HUDEP-2 (cell line): ENCODE data around the gene AGAP1.

Source experiments
- DNase-seq, 76 experiments: peaks; one replicate each; lab custom pipeline; 2025; ENCODE audit not compliant: unreplicated experiment in 76 of 76; lab: John Stamatoyannopoulos, UW

The AGAP1 gene

DNA sequence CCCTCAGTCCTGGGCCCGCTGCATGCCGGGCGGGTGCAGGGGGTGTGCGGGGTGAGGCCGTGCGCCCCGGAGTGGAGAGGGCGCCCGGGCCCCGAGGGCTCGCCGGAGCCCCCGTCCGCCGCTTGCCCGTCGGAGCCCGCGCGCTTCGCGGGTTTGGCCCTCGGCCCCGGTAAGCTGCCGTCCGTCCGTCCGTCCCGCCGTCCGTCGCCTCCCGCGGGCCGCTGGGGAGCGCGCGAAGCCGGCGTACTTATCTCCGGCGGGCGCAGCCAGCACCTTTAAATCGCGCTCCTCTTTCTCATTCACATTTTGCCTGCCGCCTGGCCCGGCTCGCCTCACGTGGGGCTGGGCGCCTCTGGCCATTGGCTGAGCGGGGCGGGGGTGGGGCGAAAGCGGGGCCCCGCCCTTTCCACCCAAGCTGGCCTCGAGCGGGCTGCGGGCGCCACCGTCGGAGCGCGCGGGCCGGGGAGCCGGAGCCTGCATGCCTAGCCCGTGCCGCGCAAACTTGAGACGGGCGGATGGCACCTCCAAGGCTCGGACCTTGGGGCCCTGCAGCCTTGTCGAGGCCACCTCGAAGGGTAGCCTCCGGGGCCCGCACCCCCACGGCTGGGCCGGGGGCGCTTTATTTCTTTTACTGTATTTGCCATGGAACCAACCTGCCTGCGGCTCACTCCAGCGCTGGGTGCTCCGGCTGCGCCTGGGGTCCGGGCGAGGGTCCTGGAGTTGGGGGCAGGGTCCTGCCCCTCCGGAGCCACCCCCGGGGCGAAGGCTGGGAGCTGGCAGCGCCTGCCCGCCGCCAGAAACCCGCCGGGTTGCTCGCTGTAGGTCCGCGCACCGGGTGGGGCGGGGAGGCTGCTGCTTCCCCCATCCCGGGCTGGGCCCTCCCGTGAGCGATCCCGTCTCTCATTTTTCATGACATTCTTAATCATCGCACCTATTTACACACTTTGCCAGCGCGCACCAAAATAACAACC lies 674.6 kb downstream of the AGAP1 start, which contains the start of gene GBX2:
TSS of gene GBX2 (minus strand) at position 277 of the 971 bp plus-strand sequence. CDS start 415 bp downstream, outside the sequence.
- DNase-seq: peak in 67 of 76 experiments; percentile 10 to 87 (median 71)

DNA sequence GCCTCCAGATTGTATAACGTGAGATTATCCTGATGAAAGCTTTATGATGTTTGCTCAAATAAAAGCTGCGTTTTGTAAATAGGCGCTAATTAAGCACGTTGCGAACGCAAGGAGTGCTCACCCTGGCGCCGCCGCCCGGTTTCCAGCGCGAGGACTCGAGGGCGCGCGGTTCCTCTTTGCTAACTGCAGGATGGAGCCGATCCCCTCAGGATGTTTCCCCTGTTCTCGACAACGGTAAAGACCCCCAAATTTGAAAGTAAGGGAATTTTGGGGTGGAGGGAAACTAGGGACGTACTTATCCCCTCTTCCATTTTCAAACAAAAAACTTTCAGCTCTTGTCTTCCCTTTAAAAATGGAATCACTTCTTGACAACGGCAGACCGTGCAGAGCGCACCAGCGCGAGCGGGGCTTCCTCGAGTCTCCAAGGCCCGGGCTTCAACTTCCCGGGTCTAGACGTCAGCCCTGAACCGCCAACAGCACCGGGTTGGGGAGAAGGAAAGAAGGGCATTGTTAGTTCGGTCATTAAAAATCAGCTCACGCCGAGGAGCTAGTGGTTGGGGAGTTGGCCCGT lies 675.4 kb downstream of the AGAP1 start:
- DNase-seq: peak in 1 of 76 experiments; percentile 12

DNA sequence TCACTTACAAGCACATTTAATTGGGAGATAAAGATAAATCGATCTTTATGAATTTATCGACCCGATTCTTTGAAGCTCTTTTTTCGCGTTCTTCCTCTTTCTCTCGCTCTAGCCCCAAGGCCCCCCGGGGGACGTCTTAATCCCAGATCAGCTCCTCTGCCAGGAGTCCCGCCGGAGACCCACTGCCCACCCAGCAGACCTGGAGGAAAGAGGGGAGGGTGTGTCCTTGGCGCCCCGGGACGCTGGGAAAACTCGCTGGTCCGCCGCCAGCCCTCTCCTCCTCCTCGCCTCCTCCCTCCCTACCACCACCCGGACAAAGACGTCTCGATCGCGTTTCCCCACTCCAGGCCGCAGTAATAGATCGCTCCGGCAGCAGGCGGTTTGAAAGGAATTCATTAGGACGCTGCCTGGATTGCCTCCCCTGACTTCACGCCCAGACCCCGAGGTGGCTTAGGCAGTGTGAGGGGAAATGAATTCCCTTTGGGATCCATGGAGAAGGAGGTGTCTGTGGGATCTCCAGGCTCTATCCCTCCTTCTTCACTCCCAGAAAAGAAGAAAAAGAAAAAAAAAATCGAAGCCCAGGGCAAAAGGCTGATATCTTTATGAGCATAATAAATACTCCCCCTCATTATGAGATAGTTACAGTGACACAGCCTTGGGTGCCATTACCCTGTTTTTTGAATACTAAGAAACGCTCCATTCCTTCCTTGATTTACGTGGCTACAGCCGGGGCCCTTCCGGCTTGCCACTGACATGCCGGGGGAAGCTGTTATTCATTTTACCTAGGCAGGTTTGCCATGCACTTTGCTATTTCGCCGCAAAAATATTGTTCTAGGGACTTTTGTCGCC lies 676.1 kb downstream of the AGAP1 start:
- no peak for DNase-seq

DNA sequence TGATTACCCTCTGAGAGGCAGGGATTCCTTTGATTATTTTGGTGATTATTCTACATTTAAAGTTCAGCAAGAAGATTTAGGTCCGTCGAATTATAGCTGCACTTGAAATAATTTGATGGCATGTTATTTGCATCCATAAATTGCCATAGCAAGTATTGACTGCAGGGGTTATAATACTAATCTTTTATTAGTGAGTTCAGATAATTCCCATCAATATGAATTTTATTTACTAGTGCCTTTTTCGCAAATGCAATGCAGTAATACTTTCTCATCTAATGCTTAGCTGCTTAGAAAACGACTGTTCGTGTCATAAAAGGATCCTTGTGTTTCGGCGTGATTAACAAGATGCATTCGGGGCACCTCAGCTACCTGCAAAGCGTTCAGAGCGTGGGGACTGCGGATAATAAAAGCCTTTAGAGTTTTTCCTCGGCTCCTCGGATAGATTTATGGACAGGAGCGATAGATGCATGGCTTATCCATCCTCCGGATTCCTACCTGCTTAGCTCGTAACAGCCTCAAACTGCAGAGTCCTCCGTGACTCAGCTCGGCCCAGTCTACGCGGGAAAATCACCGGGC lies 676.8 kb downstream of the AGAP1 start:
- no peak for DNase-seq

DNA sequence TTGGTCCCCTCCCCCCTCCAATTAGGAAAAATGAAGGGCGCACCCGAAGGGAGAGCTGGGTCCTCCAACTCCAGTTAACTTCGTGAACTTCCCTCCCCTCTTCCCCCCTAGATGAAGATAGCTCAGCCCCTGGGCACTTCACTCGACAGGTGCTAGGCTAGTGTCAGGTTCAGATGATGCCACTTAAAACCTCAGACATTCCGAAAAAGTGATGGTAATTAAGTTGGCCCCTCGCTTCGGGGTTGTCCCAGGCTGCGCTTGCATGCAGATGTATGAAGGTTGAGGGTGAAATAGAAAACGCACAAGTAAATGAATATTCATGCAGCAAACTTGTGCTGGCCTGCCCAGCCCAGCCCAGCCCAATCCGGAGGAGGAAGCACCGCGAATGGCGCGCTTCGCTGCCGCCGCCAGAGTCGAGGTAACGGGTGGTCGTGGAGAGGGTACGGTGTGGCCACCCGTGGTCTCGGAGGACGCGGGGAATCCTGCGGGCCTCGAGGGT lies 677.4 kb downstream of the AGAP1 start:
- DNase-seq: no peak

DNA sequence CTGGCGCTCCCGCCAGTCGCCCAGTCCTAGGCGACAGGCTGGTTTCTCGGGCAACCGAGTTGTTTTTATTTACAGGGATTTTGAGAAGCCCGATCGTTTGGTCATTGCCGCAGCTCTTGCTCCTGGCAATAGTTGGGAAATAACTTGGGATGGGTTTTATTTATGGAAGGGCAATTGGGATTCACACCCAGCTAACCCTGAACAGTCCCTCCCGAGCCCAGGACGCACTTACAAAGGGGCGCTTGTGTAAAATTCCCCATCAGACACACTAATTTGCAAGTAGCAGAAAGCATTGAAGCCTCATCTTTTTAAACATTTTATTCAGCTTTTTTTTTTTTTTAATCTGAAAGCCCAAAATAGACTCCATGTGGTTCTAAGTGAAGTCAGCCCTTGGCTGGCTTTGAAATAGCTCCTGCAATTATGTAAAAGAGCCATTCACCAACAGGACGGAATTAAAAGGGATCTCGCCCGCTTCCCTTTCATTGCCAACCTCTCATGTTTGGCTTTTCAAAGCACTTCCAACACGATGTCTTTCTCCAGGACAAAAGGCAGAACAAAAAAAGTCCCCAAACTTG lies 677.9 kb downstream of the AGAP1 start:
- no peak for DNase-seq

DNA sequence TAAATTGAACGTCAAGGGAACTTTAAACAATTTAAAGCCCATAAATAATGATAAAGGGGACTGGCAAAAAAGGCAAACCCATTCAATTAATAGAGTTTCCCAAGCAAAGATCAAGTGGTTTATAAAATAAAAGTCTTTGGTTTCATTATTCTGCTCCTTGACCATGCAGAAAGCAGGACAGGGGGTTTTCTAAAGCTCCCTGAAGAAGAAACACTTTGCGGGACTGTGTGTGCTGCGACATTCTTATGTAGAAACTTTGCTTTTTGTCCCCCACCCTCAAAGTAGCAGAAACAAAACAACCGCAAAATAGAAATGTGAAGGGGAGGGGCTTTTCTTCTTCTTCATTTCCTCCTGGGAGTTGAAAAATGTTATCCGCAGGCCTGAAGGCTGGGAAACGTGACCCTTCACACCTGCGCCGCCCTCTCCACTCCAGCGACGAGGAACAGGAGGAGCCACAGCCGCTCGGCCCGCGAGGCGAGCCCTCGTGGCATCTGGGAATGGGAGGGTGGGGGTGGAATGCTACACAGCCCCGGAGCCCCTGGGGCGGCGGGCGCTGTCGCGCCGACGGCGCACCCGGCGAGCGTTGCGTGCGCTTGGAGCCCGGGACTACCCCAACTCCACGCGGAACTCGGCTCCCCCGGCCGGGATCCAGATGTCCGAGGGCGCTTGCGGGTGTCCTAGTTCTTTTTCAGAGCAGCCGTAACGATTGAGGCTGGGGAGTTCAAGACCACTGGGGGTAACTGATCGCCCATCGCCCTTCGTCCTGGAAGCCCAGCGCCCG lies 678.6 kb downstream of the AGAP1 start:
- no peak for DNase-seq

DNA sequence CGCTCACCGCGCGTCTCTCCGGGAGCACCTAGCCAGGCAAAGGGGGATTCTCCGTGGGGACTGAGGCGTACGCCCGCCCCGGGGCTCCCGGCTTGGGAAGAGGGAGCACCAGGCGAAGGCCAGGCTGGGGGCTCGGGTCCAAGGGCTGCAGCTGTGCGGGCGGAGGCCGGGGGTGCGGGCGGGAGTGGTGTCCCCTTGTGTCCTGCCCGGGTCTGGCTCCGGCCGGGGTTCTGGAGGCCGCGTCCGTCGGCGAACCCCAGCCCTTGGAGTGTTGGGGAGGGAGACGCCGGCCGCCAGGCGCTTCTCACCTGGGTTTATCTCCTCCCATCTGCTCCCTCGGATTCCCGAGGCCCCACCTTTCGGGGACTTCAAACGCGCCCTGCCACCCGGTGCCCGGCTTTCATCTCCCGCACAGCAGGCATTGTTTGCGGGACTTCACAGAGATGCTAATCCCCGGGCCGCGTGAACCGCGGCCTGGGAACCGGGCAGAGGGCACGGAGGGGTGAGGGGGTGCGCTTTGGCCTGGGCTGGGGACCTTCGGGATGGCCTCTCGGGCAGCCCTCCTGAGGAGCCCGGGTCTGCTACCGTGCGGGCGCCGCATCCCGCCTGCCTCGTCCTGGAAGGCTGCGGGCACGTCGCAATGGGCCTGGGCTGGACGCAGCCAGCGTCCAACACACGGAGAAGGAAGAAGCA lies 679.3 kb downstream of the AGAP1 start:
- DNase-seq: no peak

DNA sequence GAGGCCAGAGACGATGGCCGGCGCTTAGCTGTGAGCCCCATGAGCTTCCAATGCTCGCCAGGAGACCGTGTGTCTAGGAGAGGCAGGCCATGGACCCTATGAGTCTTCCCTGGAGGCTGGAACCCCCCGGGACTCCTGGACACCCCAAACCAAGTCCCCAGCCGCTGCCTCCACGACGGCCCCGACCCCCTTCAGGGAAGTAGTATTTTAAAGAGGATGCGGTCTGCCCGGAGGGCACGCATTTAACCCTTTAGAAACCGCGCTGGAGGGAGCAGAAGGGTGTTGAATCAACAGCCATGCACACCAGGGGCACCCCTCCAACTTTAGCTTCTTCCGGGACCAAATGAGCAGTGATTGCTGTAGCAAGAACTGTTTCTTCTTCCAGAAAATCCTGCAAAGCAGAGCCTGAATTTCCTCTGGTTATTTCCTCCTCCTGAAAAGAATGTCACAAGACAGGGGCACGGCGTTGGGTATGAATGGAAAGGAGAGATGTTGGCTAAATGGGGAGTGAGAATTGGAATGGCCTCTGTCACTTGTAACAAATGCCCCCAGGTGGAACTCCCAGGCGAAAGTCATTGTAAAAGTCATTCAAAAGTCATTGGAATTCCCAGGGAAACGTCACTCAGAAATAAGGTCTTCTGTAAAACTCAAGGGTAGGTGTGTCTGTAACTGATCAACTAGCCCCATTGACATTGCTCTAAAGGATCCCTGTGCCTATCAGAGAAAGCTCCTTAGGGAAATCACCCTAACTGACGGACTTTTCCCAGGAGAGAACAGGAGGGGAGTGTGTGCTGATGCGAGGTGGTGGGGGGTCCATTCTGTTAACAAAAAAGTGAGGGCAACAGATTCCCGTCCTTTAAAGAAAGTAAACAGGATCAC lies 680.1 kb downstream of the AGAP1 start:
- DNase-seq: no peak

DNA sequence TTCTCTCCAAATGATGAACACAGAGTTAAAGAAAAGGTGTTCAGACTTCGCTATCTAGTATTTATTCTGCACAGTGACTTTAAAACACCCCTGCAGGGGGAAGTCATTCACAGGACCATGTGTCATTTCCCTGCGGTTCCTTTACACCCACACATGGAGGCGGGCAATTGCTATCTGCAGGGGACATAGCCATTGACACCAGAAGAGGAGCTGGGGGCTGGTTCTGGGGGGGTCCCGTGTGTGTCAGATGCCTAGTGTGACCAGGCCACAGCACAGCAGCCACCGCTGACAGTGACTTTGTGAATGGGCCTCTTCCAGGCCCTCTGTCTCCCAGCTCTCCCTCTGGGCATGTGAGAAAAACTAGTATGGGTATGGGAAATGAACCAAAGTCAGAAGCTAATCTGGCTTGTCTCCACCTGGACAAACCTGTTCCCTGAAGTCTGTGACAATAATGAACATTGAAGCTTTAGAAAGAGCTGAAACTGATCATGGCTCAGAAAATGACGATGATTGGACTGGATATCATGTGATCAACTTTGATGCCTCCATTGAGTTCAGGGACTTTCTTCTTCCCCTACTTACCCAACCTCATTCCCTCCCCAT lies 681.8 kb downstream of the AGAP1 start:
- peak in 36 of 76 experiments; percentile 10 to 61 (median 29) for DNase-seq

DNA sequence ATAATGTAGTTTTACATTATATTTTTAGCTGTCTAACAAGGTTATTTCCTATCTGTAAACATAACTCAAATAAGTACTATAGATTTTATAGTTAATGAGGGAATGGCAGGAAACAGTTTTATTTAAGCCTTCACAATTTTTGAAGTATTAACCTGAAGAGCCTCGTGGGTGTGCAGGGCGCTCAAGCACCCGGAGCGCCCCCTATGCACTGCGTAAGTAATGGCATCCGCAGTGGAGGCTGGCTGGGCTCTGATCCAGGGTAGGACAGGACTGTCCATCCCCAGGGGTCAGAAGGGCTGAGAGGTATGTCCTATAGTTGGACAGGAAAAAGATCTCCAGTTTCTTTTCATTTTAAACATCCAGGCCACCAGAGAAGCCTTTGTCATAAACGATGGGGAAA lies 682.6 kb downstream of the AGAP1 start:
- peak in 29 of 76 experiments; percentile 3 to 40 (median 23) for DNase-seq

DNA sequence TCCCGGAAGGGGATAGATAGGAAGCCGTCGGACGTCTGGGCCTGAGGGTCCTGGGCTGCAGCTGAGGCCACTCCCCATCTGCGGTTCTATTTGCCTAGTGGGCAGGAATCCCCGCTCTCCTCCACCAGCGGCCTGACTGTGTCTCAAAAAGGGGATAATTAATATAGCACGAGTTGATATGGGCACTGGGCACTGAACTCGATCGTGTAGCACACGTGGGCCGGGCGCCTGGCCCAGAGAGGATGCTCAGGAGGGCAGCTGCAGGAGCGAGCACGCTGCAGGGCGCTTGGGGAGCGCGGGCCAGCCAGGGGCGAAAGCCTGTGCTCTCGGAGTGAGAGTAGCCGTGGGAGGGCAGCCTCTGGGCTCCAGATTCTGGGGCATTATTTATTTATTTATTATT lies 683.1 kb downstream of the AGAP1 start:
- DNase-seq: no peak

DNA sequence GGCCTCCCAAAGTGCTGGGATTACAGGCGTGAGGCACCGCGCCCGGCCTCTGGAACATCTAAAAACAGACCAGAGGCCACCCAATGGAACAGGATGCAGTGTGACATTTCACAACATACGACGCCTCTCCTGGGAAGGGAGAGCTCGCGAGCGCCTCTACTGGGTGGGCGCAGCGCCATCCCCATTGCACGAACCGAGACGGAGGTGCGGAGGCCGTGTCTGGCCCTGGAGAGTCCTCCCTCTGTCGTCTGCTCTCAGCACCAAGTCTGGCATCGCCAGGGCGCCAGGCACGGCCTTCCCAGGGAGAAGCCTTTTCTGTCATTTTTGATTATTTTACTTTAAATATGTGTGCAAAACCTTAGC lies 683.7 kb downstream of the AGAP1 start:
- peak in 65 of 76 experiments; percentile 12 to 94 (median 62) for DNase-seq

DNA sequence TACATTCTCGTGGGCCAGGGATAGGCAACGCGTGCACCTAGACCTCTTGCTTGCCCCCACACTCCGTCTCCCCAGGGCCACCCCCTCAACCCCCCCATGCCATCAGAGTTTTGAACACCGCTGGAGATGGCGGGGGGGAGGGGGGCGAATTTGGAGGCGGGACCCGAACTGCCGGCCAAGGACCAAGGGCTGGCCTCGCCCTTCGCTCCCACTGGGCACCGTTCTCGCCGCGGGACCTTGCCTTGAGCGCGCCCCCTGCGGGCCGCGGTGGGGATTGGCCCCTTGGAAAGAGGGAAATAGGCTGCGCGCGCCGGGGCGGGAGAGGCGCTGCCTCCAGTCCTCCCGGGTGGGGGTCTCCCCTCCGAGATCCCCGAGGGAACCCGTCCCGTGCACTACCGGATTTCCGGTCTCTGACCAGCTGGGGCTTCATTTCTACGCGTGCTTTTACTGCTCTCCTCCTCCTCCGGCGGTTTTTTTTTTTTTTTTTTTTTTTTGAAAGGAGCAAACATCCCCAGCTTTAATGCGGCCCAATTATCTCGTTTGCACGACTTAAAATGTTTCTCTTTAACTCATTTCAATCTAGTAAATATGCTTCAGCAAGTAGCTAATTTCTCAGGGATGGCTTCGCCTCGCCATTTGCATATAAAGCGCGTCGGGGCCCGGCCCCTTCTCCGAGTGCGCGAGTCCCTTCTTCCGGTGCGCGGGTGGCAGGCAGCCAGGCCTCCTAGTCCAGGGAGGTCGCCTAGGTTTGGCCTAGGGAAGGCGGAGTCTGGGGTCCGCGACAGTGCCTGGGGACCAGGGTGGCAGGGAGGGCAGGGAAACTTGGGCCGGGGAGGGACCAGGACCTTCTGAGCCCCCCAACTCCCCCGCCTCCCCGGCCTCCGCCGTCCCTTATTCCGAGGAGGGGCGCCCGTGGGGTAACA lies 684.4 kb downstream of the AGAP1 start:
- peak in 65 of 76 experiments; percentile 5 to 94 (median 55) for DNase-seq

DNA sequence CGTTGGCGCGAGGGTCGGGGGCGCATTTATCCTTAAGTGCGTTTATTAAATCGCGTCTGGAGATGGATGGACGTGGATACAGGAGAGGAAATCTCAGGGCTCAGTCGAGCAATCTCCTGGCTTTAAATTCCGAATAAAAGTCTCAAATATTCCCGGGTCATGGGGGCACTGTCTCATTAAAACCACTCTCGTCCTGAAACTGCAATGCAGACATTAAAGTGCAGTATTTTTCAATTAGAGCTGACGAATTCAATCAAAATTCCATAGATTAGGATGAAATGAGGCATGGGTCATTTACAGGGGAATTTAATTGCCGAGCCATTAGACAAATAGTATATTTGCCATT lies 685.0 kb downstream of the AGAP1 start:
- DNase-seq: no peak
